H9 (cell line): ENCODE data around the gene CTPS2. TPM values are rescaled to one million over a fixed set of nuclear protein-coding genes. Genes with fewer than 3 reads are reported as not detected.

ENCODE experiments used
- DNase-seq: peaks from one replicate; pipeline ENCODE4 v3.0.0-alpha.2; 2017
- H2AFZ ChIP-seq: one replicate; pipeline ENCODE4 v1.6.1; 2013; ENCODE audit warnings: mild to moderate bottlenecking, low read length, control low read depth, moderate library complexity
- H2AK5ac ChIP-seq: 2 replicates; pipeline ENCODE4 v1.6.1; 2013; ENCODE audit warnings: low read length, control low read depth, mixed read lengths; ENCODE audit not compliant: insufficient read length
- H2BK120ac ChIP-seq: one replicate; pipeline ENCODE4 v1.6.1; 2013; ENCODE audit warnings: low read depth, mild to moderate bottlenecking, low read length, control low read depth, inconsistent platforms; ENCODE audit not compliant: poor library complexity, severe bottlenecking
- H2BK12ac ChIP-seq: 2 replicates; pipeline ENCODE4 v1.6.1; 2013; ENCODE audit warnings: low read length, control low read depth, mixed read lengths, low read depth; ENCODE audit not compliant: insufficient read length
- H2BK15ac ChIP-seq: 2 replicates; pipeline ENCODE4 v1.6.1; 2013; ENCODE audit warnings: low read depth, low read length, control low read depth
- H2BK20ac ChIP-seq: one replicate; pipeline ENCODE4 v1.6.1; 2013; ENCODE audit warnings: low read depth, mild to moderate bottlenecking, low read length, control low read depth, inconsistent platforms; ENCODE audit not compliant: poor library complexity, severe bottlenecking
- H2BK5ac ChIP-seq: 2 replicates; pipeline ENCODE4 v1.6.1; 2013; ENCODE audit warnings: low read length, control low read depth, mixed read lengths; ENCODE audit not compliant: insufficient read length
- H3K14ac ChIP-seq: 2 replicates; pipeline ENCODE4 v1.6.1; 2013; ENCODE audit warnings: low read length, control low read depth; ENCODE audit not compliant: insufficient read depth
- H3K18ac ChIP-seq: 2 replicates; pipeline ENCODE4 v1.6.1; 2013; ENCODE audit warnings: low read depth, mild to moderate bottlenecking, mixed read lengths, low read length, control low read depth; ENCODE audit not compliant: insufficient read length
- H3K23ac ChIP-seq: 2 replicates; pipeline ENCODE4 v1.6.1; 2013; ENCODE audit warnings: low read length, control low read depth, mixed read lengths, low read depth; ENCODE audit not compliant: insufficient read length
- H3K23me2 ChIP-seq: 2 replicates; pipeline ENCODE4 v1.6.1; 2013; ENCODE audit warnings: low read depth, mild to moderate bottlenecking, mixed read lengths, low read length, control low read depth; ENCODE audit not compliant: insufficient read length, poor library complexity, severe bottlenecking
- H3K27ac ChIP-seq: 2 replicates; pipeline ENCODE4 v1.5.1; 2013; ENCODE audit warnings: low read length, control low read depth, mixed read lengths, low read depth; ENCODE audit not compliant: insufficient read length
- H3K27me3 ChIP-seq: 2 replicates; pipeline ENCODE4 v1.6.1; 2013; ENCODE audit warnings: low read length, control low read depth, inconsistent platforms; ENCODE audit not compliant: insufficient read depth
- H3K4ac ChIP-seq: 2 replicates; pipeline ENCODE4 v1.6.1; 2013; ENCODE audit warnings: low read depth, mild to moderate bottlenecking, control low read depth, inconsistent platforms, low read length, moderate library complexity
- H3K4me1 ChIP-seq: 2 replicates; pipeline ENCODE4 v1.6.1; 2013; ENCODE audit warnings: low read length, control low read depth, inconsistent platforms; ENCODE audit not compliant: insufficient read depth
- H3K4me2 ChIP-seq: 2 replicates; pipeline ENCODE4 v1.6.1; 2013; ENCODE audit warnings: low read length, control low read depth, mixed read lengths; ENCODE audit not compliant: insufficient read length, insufficient read depth
- H3K56ac ChIP-seq: 2 replicates; pipeline ENCODE4 v1.6.1; 2013; ENCODE audit warnings: low read depth, mild to moderate bottlenecking, mixed read lengths, low read length, control low read depth; ENCODE audit not compliant: insufficient read length
- H3K79me1 ChIP-seq: 2 replicates; pipeline ENCODE4 v1.6.1; 2013; ENCODE audit warnings: low read depth, mild to moderate bottlenecking, moderate library complexity, low read length, control low read depth, inconsistent platforms; ENCODE audit not compliant: insufficient read depth, poor library complexity, severe bottlenecking
- H3K79me2 ChIP-seq: 2 replicates; pipeline ENCODE4 v1.6.1; 2013; ENCODE audit warnings: low read length, control low read depth, inconsistent platforms; ENCODE audit not compliant: insufficient read depth
- H3K9ac ChIP-seq: 2 replicates; pipeline ENCODE4 v1.6.1; 2013; ENCODE audit warnings: low read length, control low read depth, mixed read lengths; ENCODE audit not compliant: insufficient read length; ENCODE audit errors: extremely low read depth
- H3K9me3 ChIP-seq: one replicate; pipeline ENCODE4 v1.6.1; 2013; ENCODE audit warnings: low read depth, low read length, inconsistent platforms; ENCODE audit not compliant: control insufficient read depth
- H3T11ph ChIP-seq: one replicate; pipeline ENCODE4 v1.6.1; 2013; ENCODE audit warnings: mild to moderate bottlenecking, low read length, control low read depth, inconsistent platforms
- H4K20me1 ChIP-seq: one replicate; pipeline ENCODE4 v1.6.1; 2013; ENCODE audit not compliant: control insufficient read depth, insufficient read length, insufficient read depth
- H4K5ac ChIP-seq: 2 replicates; pipeline ENCODE4 v1.6.1; 2013; ENCODE audit warnings: low read depth, mild to moderate bottlenecking, mixed read lengths, low read length, control low read depth; ENCODE audit not compliant: insufficient read length
- H4K8ac ChIP-seq: replicated peaks from 2 replicates; pipeline ENCODE4 v1.6.1; 2013; ENCODE audit warnings: low read length, control low read depth, mixed read lengths, low read depth; ENCODE audit not compliant: insufficient read length
- H4K91ac ChIP-seq: 2 replicates; pipeline ENCODE4 v1.6.1; 2013; ENCODE audit warnings: low read depth, mild to moderate bottlenecking, moderate library complexity, mixed read lengths, low read length, control low read depth; ENCODE audit not compliant: insufficient read length
- H3K27ac Mint-ChIP-seq, 3 experiments: 2 replicates in 2 of 3; 3 replicates in 1 of 3; pipeline ENCODE4 v1.8.0; 2020 to 2021; ENCODE audit warnings: mixed read lengths in 3 of 3, mild to moderate bottlenecking in 1 of 3, moderate library complexity in 1 of 3
- H3K27me3 Mint-ChIP-seq: 2 replicates; pipeline ENCODE4 v1.8.0; 2021; ENCODE audit warnings: low read depth, mild to moderate bottlenecking, moderate library complexity, mixed read lengths
- H3K36me3 Mint-ChIP-seq, 3 experiments: 2 replicates in 2 of 3; 3 replicates in 1 of 3; pipeline ENCODE4 v1.8.0; 2020 to 2021; ENCODE audit warnings: low read depth in 3 of 3, mixed read lengths in 3 of 3; ENCODE audit not compliant: insufficient read depth in 1 of 3
- H3K4me1 Mint-ChIP-seq, 2 experiments: 2 replicates each; pipeline ENCODE4 v1.8.0; 2020; ENCODE audit warnings: mixed read lengths in 2 of 2
- H3K4me3 Mint-ChIP-seq, 2 experiments: 2 replicates in 1 of 2; 3 replicates in 1 of 2; pipeline ENCODE4 v1.8.0; 2020 to 2021; ENCODE audit warnings: mild to moderate bottlenecking in 2 of 2, mixed read lengths in 2 of 2, moderate library complexity in 1 of 2
- H3K9me3 Mint-ChIP-seq, 2 experiments: 2 replicates in 1 of 2; 3 replicates in 1 of 2; pipeline ENCODE4 v1.8.0; 2020; ENCODE audit warnings: mild to moderate bottlenecking in 2 of 2, mixed read lengths in 2 of 2, moderate library complexity in 1 of 2
- CTCF ChIP-seq: fragments of 200-600 bp; sonication (generic); conservative IDR thresholded peaks from 3 replicates; pipeline ENCODE4 v1.8.0; 2021; ENCODE audit warnings: antibody characterized with exemption, mild to moderate bottlenecking
- WGBS: extraction: QIAGEN DNeasy Blood & Tissue Kit; methylation state at CpG from one replicate; pipeline ENCODE4 v1.1.7; 2013; ENCODE audit warnings: missing lambda C conversion rate, low lambda C conversion rate, mixed read lengths; ENCODE audit not compliant: insufficient read length; ENCODE audit errors: extremely low coverage; 5-methylcytosine and 5-hydroxymethylcytosine counted together
- total RNA-seq: library from RNA; stranded (reverse); gene quantifications from 2 replicates; pipeline ENCODE4 v1.2.1, GENCODE V29; 2021

The CTPS2 gene
- total RNA-seq, 1 experiment from 2014 or later: 69.7 TPM

GRCh38 chrX:16695079-16695676 is 17.3 kb downstream of the CTPS2 start:
- Histone ChIP-seq H3K9me3 (no peaks in the 10 kb centered on the region), H2AK5ac (no peak overlapping the region), H3K4me1 (no peaks in the 10 kb centered on the region), H3K4me2 (no peak overlapping the region), H2AFZ (no peak overlapping the region), H3K27me3 (no peaks in the 10 kb centered on the region), H3K23me2 (no peaks in the 10 kb centered on the region), H3K23ac (no peak overlapping the region), H2BK15ac (no peak overlapping the region), H2BK12ac (no peak overlapping the region), H2BK20ac (no peak overlapping the region), H3K79me1 (no peaks in the 10 kb centered on the region), H2BK5ac (no peak overlapping the region), H4K20me1 (no peaks in the 10 kb centered on the region), H2BK120ac (no peak overlapping the region), H4K8ac (no peak overlapping the region), H4K5ac (no peak overlapping the region), H3K14ac (no peak overlapping the region), H3K18ac (no peak overlapping the region), H3K79me2 (no peaks in the 10 kb centered on the region), H4K91ac (no peak overlapping the region), H3K9ac (no peak overlapping the region), H3K4ac (no peak overlapping the region), H3K56ac (no peak overlapping the region), H3T11ph (no peak overlapping the region), H3K27ac (no peak overlapping the region)
- no peak overlapping the region for H3K27ac Mint-ChIP-seq
- no peaks in the 10 kb centered on the region for H3K9me3 Mint-ChIP-seq
- H3K4me1 Mint-ChIP-seq: 0 out of 4 replicates have a peak, but pooled peaks cover 0 to 5% of the 10 kb centered on the region in 2 experiments
- DNase-seq: peak; percentile 66
- no CpG with 5 or more reads among the region's 10 CpGs for WGBS
- H3K27me3 Mint-ChIP-seq: no peaks in the 10 kb centered on the region
- H3K36me3 Mint-ChIP-seq: peaks cover 43 to 88% (median 84%) of the 10 kb centered on the region in 3 experiments; a peak in 6 of 7 replicates
- no peak overlapping the region for H3K4me3 Mint-ChIP-seq
- TF ChIP-seq CTCF: peak; percentile 94
